ENCODE data around the gene ACTR8. TPM values are rescaled to one million over a fixed set of nuclear protein-coding genes. Genes with fewer than 3 reads are reported as not detected.
A peak's percentile ranks its signal among the peaks of the same experiment; 100 is the strongest.

ACTR8 gene
- total RNA-seq, 1 donor from 2014 or later, result 52.4 TPM

DNA sequence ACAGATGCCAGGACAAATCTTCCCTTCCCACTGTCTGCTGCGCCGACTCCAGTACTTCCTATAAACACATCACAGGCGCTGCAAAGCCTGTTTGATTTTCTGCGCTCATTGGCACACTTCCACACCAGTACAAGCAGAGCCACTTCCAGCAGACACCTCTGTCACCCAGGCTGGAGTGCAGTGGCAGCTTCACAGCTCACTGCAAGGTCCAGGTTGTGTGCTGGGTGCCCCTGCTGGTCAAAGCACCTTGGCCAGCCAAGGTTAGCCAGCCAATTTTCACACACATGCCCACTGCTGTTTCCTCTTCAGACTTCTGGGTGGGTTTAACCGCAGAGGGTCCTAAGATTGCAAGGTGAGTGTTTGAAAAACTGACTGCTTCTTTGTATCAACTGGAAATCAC, 40.7 kb downstream of the ACTR8 start:
- Mint-ChIP-seq H3K4me1 (ENCODE audit: low read depth) (peaks cover 30% of the 10 kb centered on the region), H3K27ac (no peak overlapping the region), H3K9me3 (no peaks in the 10 kb centered on the region), H3K36me3 (ENCODE audit: low read depth) (peaks cover 16% of the 10 kb centered on the region), H3K4me3 (ENCODE audit: low read depth) (no peak overlapping the region), H3K27me3 (ENCODE audit: low read depth) (peaks cover 37% of the 10 kb centered on the region)
- intact Hi-C loops (cut with micrococcal nuclease), result no loop called here
- no peak for DNase-seq (ENCODE audit: low spot score)

DNA sequence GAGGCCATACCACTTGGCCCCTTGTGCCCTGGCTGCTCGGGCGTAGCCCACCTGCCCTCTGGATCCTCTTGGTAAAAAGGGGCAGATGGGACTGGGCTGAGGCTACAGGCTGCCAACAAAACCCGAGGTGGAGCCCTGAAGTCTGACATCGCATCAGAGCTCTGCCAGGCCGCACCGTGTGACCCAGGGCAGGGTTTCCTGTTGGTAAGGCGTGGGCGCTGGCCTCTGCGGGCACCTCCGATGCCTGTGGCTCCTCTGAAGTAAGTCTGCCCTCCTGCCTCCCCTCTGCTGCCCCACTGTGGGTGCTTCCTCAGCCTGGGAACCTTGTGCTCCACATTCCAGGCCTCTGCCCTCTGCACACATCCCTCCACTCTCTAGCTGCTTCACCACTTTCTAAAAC, 44.6 kb downstream of the ACTR8 start:
- Mint-ChIP-seq H3K4me3 (ENCODE audit: low read depth) (no peak overlapping the region), H3K27ac (no peak overlapping the region), H3K4me1 (ENCODE audit: low read depth) (peaks cover 17% of the 10 kb centered on the region), H3K36me3 (ENCODE audit: low read depth) (peaks cover 27% of the 10 kb centered on the region), H3K27me3 (ENCODE audit: low read depth) (peaks cover 12% of the 10 kb centered on the region), H3K9me3 (no peaks in the 10 kb centered on the region)
- intact Hi-C loops (cut with micrococcal nuclease), result no loop called here
- no peak for DNase-seq (ENCODE audit: low spot score)

DNA sequence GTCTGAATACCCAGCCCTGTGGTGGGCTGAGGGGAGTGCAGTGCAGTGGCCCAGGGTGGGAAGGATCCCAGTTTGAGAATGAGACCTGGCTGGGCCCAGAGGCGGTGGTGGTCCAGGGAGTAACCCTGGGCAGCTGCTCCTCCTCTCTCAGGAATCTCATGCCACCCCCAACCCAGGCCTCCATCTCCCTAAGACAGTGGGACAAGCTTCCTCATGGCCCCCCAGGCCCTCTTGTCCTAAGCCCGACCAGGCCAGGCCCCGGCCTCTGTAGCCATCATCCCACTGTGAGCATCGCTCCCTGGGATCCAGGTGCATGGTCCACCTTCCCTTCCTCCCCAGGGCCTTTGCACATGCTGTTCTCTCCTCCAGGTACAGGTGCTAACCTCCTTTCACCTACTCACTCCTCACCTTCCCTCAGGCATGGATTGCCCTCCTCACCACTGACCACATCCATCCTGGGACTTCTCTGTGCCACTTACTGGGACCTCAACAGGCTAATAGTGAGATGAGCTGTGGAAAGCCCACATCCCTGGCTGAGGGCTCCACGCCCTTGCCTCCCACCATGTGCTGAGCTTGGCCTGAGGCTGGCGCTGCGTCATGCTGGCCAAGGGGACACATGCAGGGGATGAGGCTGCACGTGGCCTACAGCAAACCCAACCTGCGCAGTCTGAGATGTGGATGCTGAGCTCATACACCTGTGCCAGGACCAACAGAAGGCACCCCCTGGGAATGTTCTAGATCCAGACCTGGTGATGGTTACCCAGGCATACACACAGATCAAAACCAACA, 45.7 kb downstream of the ACTR8 start:
- H3K4me1 Mint-ChIP-seq (ENCODE audit: low read depth), result peaks cover 17% of the 10 kb centered on the region
- no peak for DNase-seq (ENCODE audit: low spot score)
- H3K36me3 Mint-ChIP-seq (ENCODE audit: low read depth), result peaks cover 27% of the 10 kb centered on the region
- H3K27me3 Mint-ChIP-seq (ENCODE audit: low read depth), result peaks cover 11% of the 10 kb centered on the region
- no peaks in the 10 kb centered on the region for H3K9me3 Mint-ChIP-seq
- no peak overlapping the region for H3K27ac Mint-ChIP-seq
- no peak overlapping the region for H3K4me3 Mint-ChIP-seq (ENCODE audit: low read depth)
- intact Hi-C loops (cut with micrococcal nuclease), result no loop called here

DNA sequence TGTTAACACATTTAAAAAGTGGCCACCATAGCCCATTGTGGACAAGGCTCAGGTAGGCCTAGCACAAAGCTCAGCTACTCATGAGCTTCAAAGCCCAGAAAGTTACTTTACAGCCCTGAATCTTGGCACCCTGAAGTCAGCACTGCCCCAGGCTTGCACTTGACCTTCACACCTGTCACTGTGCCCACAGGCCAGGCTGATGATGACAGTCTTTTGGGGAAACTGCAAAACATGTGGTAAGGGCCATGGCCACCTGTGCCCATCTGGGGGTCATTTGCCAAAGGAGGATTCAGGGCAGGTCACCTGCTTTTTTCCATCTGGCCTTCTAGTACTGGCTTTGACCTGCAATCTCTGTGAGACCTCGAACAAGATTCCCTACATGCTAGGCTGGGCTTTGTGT, 46.7 kb downstream of the ACTR8 start:
- H3K27ac Mint-ChIP-seq, result no peak overlapping the region
- no peaks in the 10 kb centered on the region for H3K9me3 Mint-ChIP-seq
- intact Hi-C loops (cut with micrococcal nuclease), result no loop called here

DNA sequence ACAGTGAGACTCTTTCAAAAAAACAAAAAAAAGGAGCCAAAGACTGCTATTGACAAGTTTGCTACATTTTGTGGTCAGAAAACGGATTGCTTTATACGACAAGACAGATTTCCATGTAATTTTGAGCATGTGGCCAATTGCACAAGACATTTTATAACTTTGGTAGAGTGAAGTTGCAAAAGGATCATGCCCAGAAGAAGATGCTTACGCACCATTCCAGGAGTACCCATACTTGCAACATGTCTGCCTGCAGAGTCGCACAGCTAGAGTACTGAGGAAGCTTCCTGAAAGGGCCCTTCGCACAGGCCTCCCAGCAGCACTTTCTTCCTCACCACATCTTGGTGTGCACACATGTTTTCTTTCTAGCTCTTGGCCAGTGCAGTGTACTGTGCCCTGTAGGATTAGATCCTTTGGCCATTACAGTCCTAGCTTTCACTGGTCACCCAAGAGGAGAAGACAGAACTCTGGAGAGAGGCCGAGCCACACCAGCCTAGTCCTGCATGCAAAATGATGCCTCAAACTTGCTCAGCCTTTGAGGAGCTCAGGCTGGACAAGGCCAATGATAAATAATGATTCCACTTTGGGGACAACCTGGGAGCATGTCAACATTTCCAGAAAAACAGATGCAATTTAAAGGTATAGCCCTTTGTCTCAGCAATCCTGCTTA, 47.4 kb downstream of the ACTR8 start:
- H3K4me1 Mint-ChIP-seq (ENCODE audit: low read depth), result peaks cover 15% of the 10 kb centered on the region
- no peak overlapping the region for H3K27ac Mint-ChIP-seq
- H3K27me3 Mint-ChIP-seq (ENCODE audit: low read depth), result peaks cover 2% of the 10 kb centered on the region
- no peak overlapping the region for H3K4me3 Mint-ChIP-seq (ENCODE audit: low read depth)
- H3K9me3 Mint-ChIP-seq, result no peaks in the 10 kb centered on the region
- DNase-seq (ENCODE audit: low spot score), result no peak
- intact Hi-C loops (cut with micrococcal nuclease), result no loop called here
- peaks cover 26% of the 10 kb centered on the region for H3K36me3 Mint-ChIP-seq (ENCODE audit: low read depth)

More for the DNA sequence above, 46.7 kb downstream of the ACTR8 start:
- DNase-seq (ENCODE audit: low spot score), result no peak
- peaks cover 17% of the 10 kb centered on the region for H3K4me1 Mint-ChIP-seq (ENCODE audit: low read depth)
- H3K27me3 Mint-ChIP-seq (ENCODE audit: low read depth), result peaks cover 6% of the 10 kb centered on the region
- no peak overlapping the region for H3K4me3 Mint-ChIP-seq (ENCODE audit: low read depth)
- H3K36me3 Mint-ChIP-seq (ENCODE audit: low read depth), result peaks cover 28% of the 10 kb centered on the region

DNA sequence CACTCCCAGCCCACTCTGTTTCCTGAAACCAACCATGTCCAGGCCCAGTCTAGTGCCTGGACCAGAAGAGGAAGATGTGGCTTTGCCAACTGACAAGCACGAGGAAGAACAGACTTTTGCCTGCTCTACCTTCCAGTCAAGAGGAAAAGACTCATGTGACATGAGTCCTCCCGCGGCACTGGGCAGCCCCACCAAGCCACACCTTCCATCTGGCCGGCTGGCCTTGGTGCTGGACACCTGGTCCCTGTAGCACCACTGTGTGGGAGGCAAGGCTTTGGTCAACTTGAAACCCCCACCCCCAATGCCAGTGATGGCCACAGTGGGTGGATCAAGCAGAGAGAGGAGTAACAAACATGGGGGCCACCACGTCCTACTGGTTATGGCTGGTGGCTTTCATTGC, 48.3 kb downstream of the ACTR8 start:
- peaks cover 8% of the 10 kb centered on the region for H3K4me1 Mint-ChIP-seq (ENCODE audit: low read depth)
- DNase-seq (ENCODE audit: low spot score), result no peak
- H3K9me3 Mint-ChIP-seq, result no peaks in the 10 kb centered on the region
- H3K36me3 Mint-ChIP-seq (ENCODE audit: low read depth), result peaks cover 21% of the 10 kb centered on the region
- no peaks in the 10 kb centered on the region for H3K27me3 Mint-ChIP-seq (ENCODE audit: low read depth)
- intact Hi-C loops (cut with micrococcal nuclease), result no loop called here
- no peak overlapping the region for H3K27ac Mint-ChIP-seq
- H3K4me3 Mint-ChIP-seq (ENCODE audit: low read depth), result no peak overlapping the region

GRCh38 chr3:53833053-53833645, 48.8 kb downstream of the ACTR8 start:
- no peak overlapping the region for H3K4me3 Mint-ChIP-seq (ENCODE audit: low read depth)
- H3K36me3 Mint-ChIP-seq (ENCODE audit: low read depth), result peaks cover 18% of the 10 kb centered on the region
- H3K9me3 Mint-ChIP-seq, result no peaks in the 10 kb centered on the region
- no peak for DNase-seq (ENCODE audit: low spot score)
- H3K27me3 Mint-ChIP-seq (ENCODE audit: low read depth), result peaks cover 2% of the 10 kb centered on the region
- H3K4me1 Mint-ChIP-seq (ENCODE audit: low read depth), result peaks cover 8% of the 10 kb centered on the region
- intact Hi-C loops (cut with micrococcal nuclease), result no loop called here
- H3K27ac Mint-ChIP-seq, result no peak overlapping the region

DNA sequence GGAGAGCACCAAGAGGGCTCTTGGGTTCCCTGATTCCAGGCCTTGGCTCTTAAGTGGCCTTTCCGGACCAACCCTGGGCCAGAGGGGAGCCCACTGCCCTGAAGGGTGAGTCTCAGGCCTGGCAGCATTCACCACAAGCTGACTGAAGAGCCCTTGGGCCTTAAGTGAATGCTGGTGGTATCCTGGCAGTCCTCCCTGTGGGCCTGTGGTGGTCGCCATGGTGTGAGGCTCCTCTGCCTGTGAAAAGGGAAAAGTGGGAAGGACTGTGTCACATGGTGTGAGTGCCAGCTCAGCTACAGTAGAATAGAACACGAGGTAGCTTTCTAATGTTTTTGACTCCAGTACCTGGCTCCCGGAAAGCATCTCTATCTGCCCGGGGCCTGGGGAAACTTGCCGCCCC, 51.0 kb downstream of the ACTR8 start:
- H3K4me1 Mint-ChIP-seq (ENCODE audit: low read depth), result peaks cover 15% of the 10 kb centered on the region
- DNase-seq (ENCODE audit: low spot score), result no peak
- H3K27ac Mint-ChIP-seq, result no peak overlapping the region
- no peak overlapping the region for H3K4me3 Mint-ChIP-seq (ENCODE audit: low read depth)
- no peaks in the 10 kb centered on the region for H3K9me3 Mint-ChIP-seq
- H3K36me3 Mint-ChIP-seq (ENCODE audit: low read depth), result peaks cover 19% of the 10 kb centered on the region
- peaks cover 4% of the 10 kb centered on the region for H3K27me3 Mint-ChIP-seq (ENCODE audit: low read depth)
- intact Hi-C loops (cut with micrococcal nuclease), result no loop called here

GRCh38 chr3:53829605-53830004, 52.3 kb downstream of the ACTR8 start:
- DNase-seq (ENCODE audit: low spot score), result no peak
- Mint-ChIP-seq H3K4me1 (ENCODE audit: low read depth) (peaks cover 23% of the 10 kb centered on the region), H3K9me3 (no peaks in the 10 kb centered on the region), H3K27me3 (ENCODE audit: low read depth) (peaks cover 4% of the 10 kb centered on the region), H3K36me3 (ENCODE audit: low read depth) (peaks cover 22% of the 10 kb centered on the region), H3K27ac (no peak overlapping the region), H3K4me3 (ENCODE audit: low read depth) (no peak overlapping the region)
- intact Hi-C loops (cut with micrococcal nuclease), result no loop called here

- Mint-ChIP-seq H3K4me3 (ENCODE audit: low read depth) (no peak overlapping the region), H3K9me3 (no peaks in the 10 kb centered on the region), H3K4me1 (ENCODE audit: low read depth) (peaks cover 28% of the 10 kb centered on the region), H3K27ac (no peak overlapping the region), H3K36me3 (ENCODE audit: low read depth) (peaks cover 27% of the 10 kb centered on the region), H3K27me3 (ENCODE audit: low read depth) (peaks cover 4% of the 10 kb centered on the region)
- no peak for DNase-seq (ENCODE audit: low spot score)
- intact Hi-C loops (cut with micrococcal nuclease), result no loop called here
These were observed 53.4 kb downstream of the ACTR8 start for GRCh38 chr3:53828581-53828980.

DNA sequence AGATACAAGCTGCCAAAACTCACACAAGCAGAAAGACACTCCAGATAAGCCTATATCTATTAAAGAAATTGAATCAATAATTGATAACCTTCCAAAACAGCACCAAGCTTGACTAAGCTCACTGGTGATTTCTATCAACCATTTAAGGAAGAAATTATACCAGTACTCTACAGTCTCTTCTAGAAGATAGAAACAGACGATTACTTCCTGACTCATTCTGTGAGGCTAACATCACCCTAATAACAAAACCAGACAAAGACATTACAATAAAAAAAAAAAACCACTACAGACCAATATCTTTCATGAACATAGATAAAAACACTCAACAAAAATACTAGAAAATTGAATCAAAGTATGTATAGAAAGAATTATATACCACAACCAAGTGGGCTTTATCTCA, 55.9 kb downstream of the ACTR8 start:
- H3K4me3 Mint-ChIP-seq (ENCODE audit: low read depth), result no peak overlapping the region
- peaks cover 4% of the 10 kb centered on the region for H3K27me3 Mint-ChIP-seq (ENCODE audit: low read depth)
- peak overlapping the region; percentile 14 for H3K27ac Mint-ChIP-seq
- H3K4me1 Mint-ChIP-seq (ENCODE audit: low read depth), result peaks cover 28% of the 10 kb centered on the region
- peaks cover 22% of the 10 kb centered on the region for H3K36me3 Mint-ChIP-seq (ENCODE audit: low read depth)
- no peak for DNase-seq (ENCODE audit: low spot score)
- intact Hi-C loops (cut with micrococcal nuclease), result no loop called here
- no peaks in the 10 kb centered on the region for H3K9me3 Mint-ChIP-seq

DNA sequence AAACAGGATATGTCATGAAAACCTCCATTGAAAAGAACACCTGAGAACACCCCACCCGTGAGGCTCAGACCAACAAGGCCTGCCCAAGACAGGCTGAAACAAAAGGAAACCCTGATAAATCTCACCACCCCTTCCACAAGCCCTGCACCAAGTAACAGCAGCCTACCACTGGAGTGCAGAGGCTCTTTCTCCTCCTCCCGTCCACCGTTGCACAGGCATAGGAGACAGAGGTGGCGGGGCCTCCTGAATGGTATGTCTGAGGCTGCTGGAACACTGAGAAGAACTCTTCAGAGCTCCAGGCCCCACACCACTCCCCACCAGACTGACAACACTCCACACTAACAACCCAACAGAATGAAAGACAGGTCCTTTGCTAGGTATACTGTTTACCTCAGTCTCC, 57.2 kb downstream of the ACTR8 start:
- no peak overlapping the region for H3K27ac Mint-ChIP-seq
- DNase-seq (ENCODE audit: low spot score), result no peak
- peaks cover 17% of the 10 kb centered on the region for H3K36me3 Mint-ChIP-seq (ENCODE audit: low read depth)
- H3K4me1 Mint-ChIP-seq (ENCODE audit: low read depth), result peaks cover 28% of the 10 kb centered on the region
- peaks cover 4% of the 10 kb centered on the region for H3K27me3 Mint-ChIP-seq (ENCODE audit: low read depth)
- intact Hi-C loops (cut with micrococcal nuclease), result no loop called here
- no peak overlapping the region for H3K4me3 Mint-ChIP-seq (ENCODE audit: low read depth)
- H3K9me3 Mint-ChIP-seq, result no peaks in the 10 kb centered on the region

All from activated T-helper 2 cell treated with anti-CD3 and anti-CD28 coated beads, Interferon-gamma antibody, Interleukin-2, Interleukin-4, amounts not matched to agents 10 μg/mL and 5 μg/mL and 100 μg/mL, durations not matched to agents 14 hours and 24 hours and 36 hours (primary cell).